ENCODE data around the gene ADGRL1. TPM values are rescaled to one million over a fixed set of nuclear protein-coding genes. Genes with fewer than 3 reads are reported as not detected.
"Not testable (repeated sequence)": the region's sequence is repeated elsewhere in the genome, so short reads cannot be mapped to it uniquely, and the experiment has no call there.

Gene ADGRL1
- total RNA-seq, 1 experiment from 2014 or later: 6.2 TPM

DNA sequence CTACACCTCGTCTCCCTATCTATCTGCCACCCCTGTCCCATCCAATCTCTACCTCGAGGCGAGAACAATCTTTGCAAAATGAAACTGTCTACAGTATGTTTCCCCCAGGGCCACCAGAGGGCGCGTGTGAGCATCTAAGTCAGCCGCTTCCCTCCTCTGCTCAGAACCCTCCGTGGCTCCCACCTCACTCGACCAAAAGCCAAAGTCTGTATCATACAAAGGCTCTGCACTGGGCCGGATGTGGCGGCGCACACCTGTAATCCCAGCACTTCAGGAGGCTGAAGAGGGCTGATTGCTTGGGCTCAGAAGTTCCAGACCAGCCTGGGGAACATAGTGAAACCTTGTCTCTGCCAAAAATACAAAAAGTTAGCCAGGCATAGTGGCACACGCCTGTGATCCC is 9.9 kb downstream of the ADGRL1 start:
- DNase-seq (ENCODE audit: extremely low read depth, low read depth): peak; percentile 56

DNA sequence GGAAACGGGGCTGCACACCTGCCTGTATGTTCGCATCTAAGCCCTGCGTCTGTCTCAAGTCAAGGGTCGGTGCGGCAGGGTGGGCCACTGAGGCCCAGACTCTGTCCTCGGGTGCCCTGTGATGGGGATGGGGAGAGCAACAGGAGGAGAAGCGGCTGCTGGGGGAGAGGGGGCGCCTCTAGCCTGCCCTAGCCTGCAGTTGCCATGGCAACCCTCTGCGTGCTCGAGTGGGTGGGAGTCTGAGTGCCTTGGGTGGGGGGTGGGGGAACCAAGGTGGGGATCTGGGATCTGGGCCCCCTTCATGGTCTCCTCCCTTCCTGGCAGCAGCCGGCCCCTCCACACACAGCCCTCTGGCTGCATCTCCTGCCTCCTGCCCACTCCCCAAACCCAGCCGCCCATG is 10.8 kb downstream of the ADGRL1 start:
- not testable (repeated sequence) for DNase-seq (ENCODE audit: extremely low read depth, low read depth)

DNA sequence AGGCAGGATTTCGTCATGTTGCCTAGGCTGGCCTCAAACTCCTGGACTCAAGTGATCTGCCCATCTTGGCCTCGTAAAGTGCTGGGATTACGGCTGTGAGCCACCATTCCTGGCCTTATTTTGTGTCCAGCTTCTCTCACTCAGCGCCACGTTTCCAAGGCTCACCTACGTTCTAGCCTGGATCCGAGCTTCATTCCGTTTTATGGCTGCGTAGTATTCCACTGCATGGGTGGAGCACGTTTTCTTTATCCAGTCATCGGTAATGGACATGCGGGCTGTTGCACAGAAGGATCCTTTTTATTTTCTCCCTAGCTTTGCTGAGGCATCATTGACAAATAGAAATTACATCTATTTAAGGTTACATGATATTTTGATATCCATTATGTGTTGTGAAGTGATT is 16.6 kb downstream of the ADGRL1 start:
- no peak for DNase-seq (ENCODE audit: extremely low read depth, low read depth)

DNA sequence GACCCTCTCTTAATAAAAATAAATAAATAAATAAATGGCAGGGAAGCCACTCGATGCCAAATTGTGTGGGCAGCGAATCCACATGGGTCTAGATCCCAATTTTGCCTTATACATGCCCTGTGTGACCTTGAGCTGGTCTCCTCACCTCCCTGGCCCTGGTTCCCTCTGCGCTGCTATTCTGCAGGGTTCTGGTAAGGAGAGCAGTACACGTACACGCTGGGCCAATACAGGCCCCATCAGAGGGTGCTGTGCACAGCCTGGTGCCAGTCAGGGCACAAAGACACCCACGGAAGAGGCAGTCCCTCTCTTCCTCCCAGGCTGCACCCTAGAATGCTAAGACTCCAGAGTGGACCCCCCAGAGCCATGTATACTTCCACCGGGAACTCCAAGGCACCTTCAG is 17.9 kb downstream of the ADGRL1 start:
- DNase-seq (ENCODE audit: extremely low read depth, low read depth): not testable (repeated sequence)

DNA sequence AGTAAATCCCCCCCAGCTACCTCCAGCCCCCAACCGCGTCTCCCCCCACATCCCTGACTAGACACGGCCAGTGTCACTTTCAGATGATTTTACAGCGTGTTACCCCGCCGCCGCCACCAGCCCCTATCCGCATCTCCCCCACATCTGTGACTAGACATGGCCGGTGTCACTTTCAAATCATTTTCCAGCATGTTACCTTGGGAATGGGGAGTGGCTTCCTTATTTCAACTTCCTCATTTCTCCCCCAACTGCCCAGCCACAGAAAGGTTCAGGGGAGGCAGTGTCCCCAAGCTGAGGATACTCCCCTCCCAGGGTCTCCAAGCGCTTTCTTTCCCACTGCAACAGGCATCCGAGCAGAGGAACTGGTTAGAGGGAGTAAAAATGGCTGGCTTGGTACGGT is 18.4 kb downstream of the ADGRL1 start:
- DNase-seq (ENCODE audit: extremely low read depth, low read depth): no peak

DNA sequence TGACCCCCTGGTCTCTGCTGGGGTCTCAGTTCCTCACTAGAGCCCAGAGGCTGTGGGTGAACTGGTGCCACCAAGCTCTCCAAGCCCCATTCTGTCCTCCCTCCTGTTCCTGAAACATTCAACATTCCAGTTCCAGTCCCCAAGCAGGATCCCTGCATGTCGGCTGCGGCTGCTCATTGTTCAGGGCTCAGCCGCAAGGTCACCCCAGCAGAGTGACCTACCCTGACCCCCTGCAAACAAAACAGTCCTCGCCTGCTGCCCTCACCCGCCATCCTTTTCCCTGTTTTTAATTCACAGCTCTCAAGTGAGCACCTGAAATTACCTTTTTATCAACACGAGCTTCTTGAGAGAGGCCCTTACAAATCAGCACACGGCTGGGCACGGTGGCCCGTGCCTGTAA is 19.3 kb downstream of the ADGRL1 start:
- not testable (repeated sequence) for DNase-seq (ENCODE audit: extremely low read depth, low read depth)

DNA sequence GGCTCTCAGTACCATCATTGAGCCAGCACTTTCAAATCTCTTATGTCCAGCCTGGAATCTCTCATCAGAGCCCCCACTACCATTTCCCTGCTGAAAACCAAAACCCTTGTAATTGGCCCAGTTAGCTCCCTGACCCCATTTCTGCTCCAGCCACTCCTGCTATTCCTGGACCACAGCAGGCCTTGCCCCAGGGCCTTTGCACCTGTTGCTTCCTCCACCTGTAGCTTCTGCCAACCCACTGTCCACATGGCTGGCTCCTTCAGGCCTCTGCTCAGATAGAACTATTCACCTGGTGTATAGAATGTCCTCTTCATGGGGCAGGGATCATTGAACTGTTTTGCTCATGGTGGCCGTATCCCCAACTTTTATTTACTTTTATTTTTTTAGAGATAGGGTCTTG is 20.3 kb downstream of the ADGRL1 start:
- DNase-seq (ENCODE audit: extremely low read depth, low read depth): not testable (repeated sequence)

DNA sequence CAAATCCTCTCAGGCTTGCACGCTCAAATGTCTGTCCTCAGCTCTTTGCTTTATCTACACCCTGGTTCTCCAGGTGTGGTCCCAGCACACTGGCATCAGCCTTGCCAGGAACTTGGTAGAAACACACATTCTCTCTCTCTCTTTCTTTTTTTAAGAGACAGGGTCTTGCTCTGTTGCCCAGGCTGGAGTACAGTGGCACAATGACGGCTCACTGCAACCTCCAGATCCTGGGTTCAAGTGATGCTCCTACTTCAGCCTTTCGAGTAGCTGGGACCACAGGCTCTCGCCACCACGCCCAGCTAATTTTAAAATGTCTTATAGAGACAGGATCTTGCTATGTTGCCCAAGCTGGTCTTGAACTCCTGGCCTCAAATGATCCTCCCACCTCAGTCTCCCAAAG is 20.8 kb downstream of the ADGRL1 start:
- no peak for DNase-seq (ENCODE audit: extremely low read depth, low read depth)

DNA sequence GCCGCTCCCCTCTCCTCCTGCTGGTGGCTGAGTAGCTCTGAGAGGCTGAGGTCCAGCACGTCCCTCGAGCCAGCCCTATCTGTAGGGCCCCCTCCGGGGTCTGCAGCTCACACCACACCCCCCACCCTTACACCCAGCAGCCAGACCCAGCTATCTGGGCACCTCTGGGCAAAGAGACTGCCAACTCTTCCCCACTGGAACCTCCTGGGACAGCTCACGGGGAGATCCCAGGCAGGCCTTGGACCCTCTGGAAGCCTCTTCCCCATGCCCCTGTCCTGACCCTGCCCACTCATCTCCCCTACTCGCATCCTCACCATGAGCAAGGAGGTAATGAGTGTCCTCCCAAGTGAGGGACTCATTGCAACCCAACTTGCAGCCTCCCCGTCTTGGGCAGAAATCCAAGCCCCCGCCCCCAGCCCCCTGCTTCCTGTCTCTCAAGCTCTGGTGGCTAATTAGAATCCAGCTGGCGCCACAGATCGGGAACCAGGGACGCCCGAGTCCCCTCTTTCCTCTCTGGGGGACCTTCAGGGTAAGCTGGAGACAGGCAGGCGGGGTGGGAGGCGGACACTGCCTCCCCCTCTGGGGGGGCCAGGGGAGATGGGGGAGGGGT is 22.1 kb downstream of the ADGRL1 start:
- DNase-seq (ENCODE audit: extremely low read depth, low read depth): no peak

DNA sequence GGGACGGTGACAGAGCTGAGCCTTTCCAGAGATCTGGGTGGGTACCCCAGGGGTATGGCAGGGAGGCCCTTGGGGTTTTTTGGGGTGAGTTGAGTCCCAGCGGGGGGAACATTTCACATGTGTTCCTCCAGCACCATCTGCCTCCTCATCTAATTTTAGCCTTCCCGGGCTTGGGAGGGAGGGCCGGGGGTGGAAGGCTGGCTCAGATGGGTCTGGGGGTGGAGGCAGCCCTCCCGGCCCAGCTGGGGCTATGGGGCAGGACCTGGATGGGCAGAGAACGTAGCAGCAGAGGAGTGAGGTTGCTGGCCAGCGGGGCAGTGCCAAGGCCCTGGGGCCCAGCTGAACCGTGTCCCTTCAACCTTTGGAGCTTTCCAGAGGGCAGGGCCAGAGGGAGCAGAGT is 23.5 kb downstream of the ADGRL1 start:
- DNase-seq (ENCODE audit: extremely low read depth, low read depth): no peak

DNA sequence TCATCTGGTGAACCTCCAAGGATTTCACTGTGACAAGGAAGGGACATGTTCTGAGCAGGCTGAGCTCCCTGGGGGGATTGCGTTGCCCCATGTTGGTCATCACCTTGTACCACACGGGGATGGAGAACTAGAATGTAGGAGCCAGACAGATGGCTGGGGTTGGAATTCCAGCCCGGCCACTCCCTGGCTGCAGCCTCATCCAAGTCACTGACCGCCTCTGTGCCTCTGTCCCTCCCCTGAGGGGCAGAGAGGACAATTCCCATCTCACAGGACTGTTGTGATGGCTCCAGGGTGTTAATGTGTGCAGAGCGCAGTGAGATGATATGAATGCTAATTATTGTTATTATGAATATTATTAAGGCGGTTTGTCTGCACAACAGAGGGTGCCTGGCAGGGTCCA is 24.1 kb downstream of the ADGRL1 start:
- DNase-seq (ENCODE audit: extremely low read depth, low read depth): no peak

DNA sequence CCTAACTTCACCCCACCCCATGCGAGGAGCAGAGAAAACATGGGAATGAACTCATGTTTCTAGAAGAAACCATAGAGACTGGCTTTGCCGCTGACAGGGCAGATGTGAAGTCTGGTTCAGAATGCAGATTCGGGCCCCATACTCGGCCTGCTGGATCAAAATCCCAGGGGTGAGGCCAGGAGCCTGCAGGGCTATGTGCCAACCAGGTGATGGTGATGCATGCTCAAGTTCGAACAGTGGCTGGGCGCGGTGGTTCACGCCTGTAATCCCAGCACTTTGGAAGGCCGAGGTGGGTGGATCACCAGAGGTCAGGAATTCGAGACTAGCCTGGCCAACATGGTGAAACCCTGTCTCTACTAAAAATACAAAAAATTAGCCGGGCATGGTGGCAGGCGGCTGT is 24.8 kb downstream of the ADGRL1 start:
- not testable (repeated sequence) for DNase-seq (ENCODE audit: extremely low read depth, low read depth)

DNA sequence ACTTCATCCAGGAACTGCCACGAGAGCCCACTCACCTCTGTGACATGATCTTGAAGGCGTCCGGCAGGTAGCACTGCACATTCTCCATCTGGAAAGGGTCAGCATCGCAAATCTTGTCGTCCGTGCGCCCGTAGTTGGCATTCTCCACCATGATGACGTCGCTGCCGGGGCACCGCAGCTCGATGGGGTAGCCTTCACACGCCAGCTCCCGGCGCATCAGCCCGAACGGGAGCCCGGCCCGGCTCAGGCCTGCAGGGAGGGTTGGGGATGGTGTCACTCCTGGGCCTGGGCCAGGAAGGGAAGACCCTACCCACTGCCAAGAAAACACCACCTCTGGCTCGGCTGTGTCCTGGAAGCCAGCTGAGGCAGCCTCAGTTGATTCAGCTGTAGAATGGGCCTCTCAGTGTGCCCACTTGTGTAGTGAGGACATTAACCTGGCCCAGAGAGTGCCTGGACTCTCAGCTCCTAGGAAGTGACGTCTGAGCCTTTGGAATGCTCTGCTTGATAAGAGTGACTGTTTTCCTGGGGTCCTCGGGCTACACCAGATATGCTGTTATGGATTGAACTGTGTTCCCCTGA is 28.4 kb downstream of the ADGRL1 start:
- DNase-seq (ENCODE audit: extremely low read depth, low read depth): no peak

DNA sequence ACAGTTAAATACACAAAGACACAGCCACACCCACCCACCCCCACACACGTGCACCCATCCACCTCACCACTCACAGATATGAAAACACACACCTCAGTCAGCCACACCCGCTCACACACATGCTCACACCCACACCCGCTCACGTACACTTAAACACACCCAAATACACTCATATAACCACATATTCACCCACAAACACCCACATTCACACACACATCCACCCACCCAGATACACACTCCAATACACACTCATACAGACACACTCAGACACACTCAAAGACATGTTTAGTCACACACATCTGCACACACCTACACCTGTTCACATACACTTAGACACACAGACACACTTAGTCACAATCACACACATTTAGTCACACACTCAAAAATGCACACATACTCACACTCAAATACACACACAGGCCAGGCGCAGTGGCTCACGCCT is 30.6 kb downstream of the ADGRL1 start:
- no peak for DNase-seq (ENCODE audit: extremely low read depth, low read depth)

DNA sequence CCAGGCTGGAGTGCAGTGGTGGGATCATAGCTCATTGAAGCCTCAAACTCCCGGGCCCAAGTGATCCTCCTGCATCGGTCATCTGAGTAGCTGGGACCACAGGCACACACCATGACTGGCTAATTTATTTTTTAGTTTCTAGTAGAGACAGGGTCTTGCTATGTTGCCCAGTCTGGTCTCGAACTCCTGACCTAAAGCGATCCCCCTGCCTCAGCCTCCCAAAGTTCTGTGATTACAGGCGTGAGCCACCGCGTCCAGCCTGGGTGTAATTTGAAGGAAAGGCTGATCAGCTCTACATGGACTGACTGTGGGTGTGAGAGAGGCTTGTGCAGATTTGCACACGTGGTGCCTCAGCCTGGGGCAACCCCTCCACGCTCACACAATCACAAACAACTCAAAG is 31.1 kb downstream of the ADGRL1 start:
- no peak for DNase-seq (ENCODE audit: extremely low read depth, low read depth)

DNA sequence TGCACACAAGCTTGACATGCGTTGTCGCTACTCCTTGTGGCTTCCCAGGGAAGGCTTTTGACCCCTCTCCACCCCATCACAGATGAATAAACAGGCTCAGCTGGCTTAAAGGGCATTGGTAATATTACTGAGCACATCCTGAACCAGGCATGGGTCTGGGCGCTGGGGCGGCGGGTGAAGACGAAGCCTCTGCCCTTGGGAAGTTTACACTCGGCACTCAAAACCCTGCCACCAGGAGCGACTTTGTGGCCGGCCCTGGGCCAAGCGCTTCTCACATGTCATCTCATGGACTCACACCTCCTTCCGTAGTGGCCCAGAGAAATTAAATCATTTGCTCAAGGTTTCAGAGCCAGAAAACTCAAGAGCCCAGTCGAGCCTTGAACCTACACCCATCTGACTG is 37.0 kb downstream of the ADGRL1 start:
- no peak for DNase-seq (ENCODE audit: extremely low read depth, low read depth)

DNA sequence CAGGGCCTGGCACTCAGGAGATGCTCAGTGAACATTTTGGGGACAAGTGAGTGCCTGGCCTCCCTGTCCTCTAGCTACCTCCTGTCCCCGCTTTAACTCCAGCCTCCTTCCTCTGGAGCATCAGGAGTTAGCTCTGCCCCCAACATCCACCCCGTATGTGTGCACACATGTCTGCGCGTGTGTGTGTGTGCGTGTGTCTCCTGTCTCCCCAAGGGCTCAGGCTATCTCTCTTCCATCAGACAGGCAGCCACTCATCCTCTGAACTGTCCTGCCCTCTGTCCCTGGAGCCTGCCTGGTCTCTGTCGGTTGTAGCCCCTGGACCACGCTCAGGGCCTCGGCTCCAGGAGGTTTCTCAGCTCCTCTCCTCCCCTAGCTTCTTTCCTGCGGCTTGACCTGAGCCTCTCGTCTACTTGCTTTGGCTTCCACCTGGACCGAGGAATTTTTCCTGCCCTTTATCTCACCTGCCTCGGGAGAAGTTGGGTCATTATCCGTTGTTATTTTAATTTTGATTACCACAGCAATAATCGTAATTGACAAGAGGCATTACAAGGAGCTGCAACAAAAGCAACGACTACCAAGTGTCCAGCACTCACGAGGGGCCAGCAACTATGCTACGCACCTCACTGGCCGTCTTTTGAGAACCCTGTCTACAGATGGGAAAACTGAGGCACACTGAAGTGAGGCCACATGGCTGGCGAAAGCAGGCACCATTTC is 37.6 kb downstream of the ADGRL1 start:
- DNase-seq (ENCODE audit: extremely low read depth, low read depth): no peak

DNA sequence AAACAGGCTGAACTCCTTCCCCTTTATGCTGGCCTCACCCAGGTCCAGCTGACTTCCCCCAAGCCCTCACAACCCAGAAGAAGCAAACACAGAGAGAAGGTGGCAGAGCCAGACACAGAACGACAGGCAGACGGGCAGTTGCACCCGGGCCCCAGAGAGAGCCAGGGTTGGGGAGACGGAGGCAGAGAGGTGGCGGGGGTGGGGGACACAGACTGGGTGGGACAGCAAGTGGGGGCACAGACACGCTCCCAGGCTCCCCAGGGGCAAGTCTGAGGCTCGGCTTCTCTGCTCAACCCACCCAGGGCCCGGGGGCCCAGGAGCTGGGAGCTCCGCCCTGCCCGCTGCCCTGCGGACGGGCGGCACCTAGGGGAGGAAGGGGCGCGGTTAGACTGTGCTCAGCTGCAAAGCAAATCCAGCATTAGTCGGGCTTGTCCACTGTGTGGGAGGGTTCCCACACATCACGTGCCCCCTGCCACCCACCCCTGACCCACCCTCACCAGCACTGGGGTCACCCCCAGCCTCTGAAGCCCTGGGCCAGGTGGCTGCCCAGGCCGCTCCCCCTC is 38.3 kb downstream of the ADGRL1 start:
- DNase-seq (ENCODE audit: extremely low read depth, low read depth): no peak

DNA sequence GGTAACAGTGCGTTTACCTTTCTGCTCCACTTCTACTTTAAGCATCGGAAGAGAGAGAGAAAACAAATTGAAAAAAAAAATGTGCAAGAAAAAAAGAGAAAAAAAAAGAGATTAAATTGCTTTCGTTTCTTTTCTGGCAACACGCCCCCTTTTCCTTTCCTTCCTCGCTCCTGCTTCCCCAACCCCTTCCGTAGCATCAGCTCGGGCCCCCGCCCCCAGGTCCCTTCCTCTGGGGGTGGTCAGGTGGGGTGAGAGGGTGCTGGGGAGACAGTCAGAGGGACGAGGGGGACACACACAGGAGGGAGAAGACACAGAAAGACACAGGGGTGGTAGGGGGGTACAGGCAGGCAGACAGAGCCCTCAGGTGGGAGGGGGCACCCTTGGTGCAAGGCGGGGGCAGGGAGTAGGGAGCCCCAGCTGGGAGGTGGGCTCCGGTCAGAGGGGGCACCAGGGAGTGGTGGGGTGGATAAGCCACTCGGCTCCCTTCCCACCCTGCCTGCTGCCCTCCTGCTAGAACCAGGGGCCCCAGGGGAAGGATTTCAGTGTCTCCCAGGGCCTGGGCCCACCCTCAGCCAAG is 38.9 kb downstream of the ADGRL1 start:
- no peak for DNase-seq (ENCODE audit: extremely low read depth, low read depth)

DNA sequence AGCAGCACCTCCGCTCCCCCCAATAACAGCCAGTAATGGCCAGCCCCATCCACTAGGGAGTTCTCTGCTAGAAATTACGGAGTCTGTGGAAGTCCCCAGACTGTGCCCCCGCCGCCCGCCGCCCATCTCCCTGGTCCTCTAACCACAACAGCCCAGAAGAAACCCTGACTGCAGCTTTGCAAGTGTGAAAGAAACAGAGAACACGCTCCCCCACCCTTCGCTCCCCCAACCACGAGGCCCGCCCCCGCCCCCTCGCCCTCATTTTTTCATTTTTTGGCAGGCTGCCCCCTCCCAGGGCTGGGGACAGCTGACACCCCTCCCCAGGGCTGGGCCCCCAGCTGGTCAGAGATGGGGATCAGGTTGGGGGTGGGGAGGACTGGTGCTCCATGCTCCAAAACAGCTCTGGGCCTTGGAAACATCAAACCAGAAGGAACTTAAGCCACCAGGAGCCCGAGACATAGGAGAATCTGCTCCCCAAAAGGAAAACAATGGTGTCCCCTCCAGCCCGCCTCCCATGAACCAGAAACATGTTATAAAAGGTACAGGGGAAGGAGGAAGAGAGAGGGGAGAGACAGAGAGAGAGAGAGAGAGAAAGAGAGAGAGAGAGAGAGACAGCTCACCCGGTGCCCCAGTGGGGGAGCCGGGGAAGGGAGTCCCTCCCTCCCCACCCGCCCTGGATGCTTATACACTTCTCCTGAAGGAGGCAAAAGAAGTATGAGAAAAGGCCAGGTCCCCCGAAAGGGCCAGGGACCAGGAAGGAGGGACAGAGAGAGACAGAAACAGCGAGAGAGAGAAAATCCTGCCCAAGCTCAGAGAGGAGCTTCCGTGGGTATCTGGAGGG is 39.8 kb downstream of the ADGRL1 start:
- DNase-seq (ENCODE audit: extremely low read depth, low read depth): no peak

Data from NCI-H460 (cell line).